IMR-90 (cell line): ENCODE results near the gene OR10A2. TPM values are rescaled to one million over a fixed set of nuclear protein-coding genes. Genes with fewer than 3 reads are reported as not detected.

Source experiments
- ATAC-seq: fragments of 200-7000 bp; cut with Tn5 transposase; 2 replicates; pipeline ENCODE4 v1.9.1; 2020; ENCODE audit warnings: low read depth, mild to moderate bottlenecking, moderate library complexity
- BruUV-seq: library from RNA; stranded (reverse); fragments of 400-500 nt; replicated peaks from 2 replicates; lab custom pipeline; 2021; lab: Mats Ljungman, UMichigan
- CTCF ChIA-PET: fragments of 300-600 bp; formaldehyde crosslinking; extraction: SDS; loops from one replicate; lab custom pipeline; 2021; ENCODE audit warnings: antibody characterized with exemption; lab: Yijun Ruan, JAX
- POLR2A ChIA-PET: fragments of 300-600 bp; sonication (Branson Sonifier 250); formaldehyde crosslinking; loops from one replicate; lab custom pipeline; 2022; ENCODE audit warnings: antibody characterized with exemption; ENCODE audit not compliant: unreplicated experiment; lab: Charles Lee
- DNase-seq: peaks from one replicate; pipeline ENCODE4 v3.0.0; 2013
- H2AFZ ChIP-seq: replicated peaks from 2 replicates; pipeline ENCODE3; 2013; ENCODE audit warnings: low read length, mild to moderate bottlenecking; ENCODE audit not compliant: poor library complexity
- H2AK5ac ChIP-seq: 2 replicates; pipeline ENCODE4 v1.6.1; 2013; ENCODE audit warnings: low read depth, low read length, inconsistent platforms
- H2AK9ac ChIP-seq: replicated peaks from 2 replicates; pipeline ENCODE3; 2013; ENCODE audit warnings: mild to moderate bottlenecking, low read depth, low read length, moderate library complexity; ENCODE audit not compliant: poor library complexity
- H2BK120ac ChIP-seq: 2 replicates; pipeline ENCODE4 v1.6.1; 2013; ENCODE audit warnings: low read depth, low read length, inconsistent platforms
- H2BK15ac ChIP-seq: 3 replicates; pipeline ENCODE4 v1.6.1; 2013; ENCODE audit warnings: low read depth, low read length, inconsistent platforms
- H2BK20ac ChIP-seq: 2 replicates; pipeline ENCODE4 v1.6.1; 2013; ENCODE audit warnings: low read depth, mild to moderate bottlenecking, inconsistent platforms, low read length, moderate library complexity
- H2BK5ac ChIP-seq: 2 replicates; pipeline ENCODE4 v1.6.1; 2013; ENCODE audit warnings: mild to moderate bottlenecking, low read depth, low read length, inconsistent platforms; ENCODE audit not compliant: poor library complexity, severe bottlenecking
- H3K14ac ChIP-seq: replicated peaks from 2 replicates; pipeline ENCODE4 v1.6.1; 2013; ENCODE audit warnings: low read depth, low read length, inconsistent platforms
- H3K18ac ChIP-seq: 2 replicates; pipeline ENCODE4 v1.6.1; 2013; ENCODE audit warnings: low read depth, low read length, control low read depth
- H3K23ac ChIP-seq: 2 replicates; pipeline ENCODE4 v1.6.1; 2013; ENCODE audit warnings: low read depth, low read length, inconsistent platforms
- H3K27ac ChIP-seq: 2 replicates; pipeline ENCODE4 v1.5.1; 2013; ENCODE audit warnings: mild to moderate bottlenecking, control low read depth, low read length; ENCODE audit not compliant: insufficient read depth
- H3K27me3 ChIP-seq: 2 replicates; pipeline ENCODE4 v1.6.1; 2013; ENCODE audit warnings: low read length; ENCODE audit not compliant: control insufficient read depth, insufficient read depth
- H3K36me3 ChIP-seq: 2 replicates; pipeline ENCODE4 v1.6.1; 2013; ENCODE audit warnings: low read length, mixed read lengths; ENCODE audit not compliant: control insufficient read depth, insufficient read depth
- H3K4ac ChIP-seq: 2 replicates; pipeline ENCODE4 v1.6.1; 2013; ENCODE audit warnings: low read depth, low read length, inconsistent platforms
- H3K4me1 ChIP-seq: 2 replicates; pipeline ENCODE4 v1.6.1; 2013; ENCODE audit warnings: low read length, mixed read lengths; ENCODE audit not compliant: control insufficient read depth, insufficient read depth
- H3K4me2 ChIP-seq: 2 replicates; pipeline ENCODE4 v1.6.1; 2013; ENCODE audit warnings: low read depth, mild to moderate bottlenecking, control low read depth, low read length, moderate library complexity
- H3K4me3 ChIP-seq: 2 replicates; pipeline ENCODE4 v1.5.1; 2013; ENCODE audit warnings: low read depth, mild to moderate bottlenecking, control low read depth, low read length, moderate library complexity; ENCODE audit not compliant: insufficient read depth
- H3K56ac ChIP-seq: 2 replicates; pipeline ENCODE4 v1.6.1; 2013; ENCODE audit warnings: low read length, inconsistent platforms; ENCODE audit not compliant: insufficient read depth; ENCODE audit errors: extremely low read depth
- H3K79me1 ChIP-seq, 2 experiments: 2 replicates each; pipeline ENCODE4 v1.6.1; 2013; ENCODE audit warnings: low read length in 2 of 2, inconsistent platforms in 1 of 2, low read depth in 1 of 2
- H3K9ac ChIP-seq: 2 replicates; pipeline ENCODE4 v1.6.1; 2013; ENCODE audit warnings: low read depth, low read length, control low read depth
- H3K9me1 ChIP-seq: 2 replicates; pipeline ENCODE4 v1.6.1; 2013; ENCODE audit warnings: low read length, inconsistent platforms; ENCODE audit not compliant: insufficient read depth
- H3K9me3 ChIP-seq: 2 replicates; pipeline ENCODE4 v1.6.1; 2013; ENCODE audit warnings: low read length; ENCODE audit not compliant: control insufficient read depth, insufficient read depth
- H4K20me1 ChIP-seq: 2 replicates; pipeline ENCODE4 v1.6.1; 2013; ENCODE audit warnings: low read length, inconsistent platforms; ENCODE audit not compliant: insufficient read depth
- H4K5ac ChIP-seq: 2 replicates; pipeline ENCODE4 v1.6.1; 2013; ENCODE audit warnings: mild to moderate bottlenecking, low read depth, low read length, control low read depth
- H4K8ac ChIP-seq, 2 experiments: 2 replicates each; pipeline ENCODE4 v1.6.1; 2013; ENCODE audit warnings: low read depth in 2 of 2, low read length in 2 of 2, control low read depth in 1 of 2, inconsistent platforms in 1 of 2
- H4K91ac ChIP-seq: 2 replicates; pipeline ENCODE4 v1.6.1; 2013; ENCODE audit warnings: low read depth, low read length, inconsistent platforms; ENCODE audit not compliant: insufficient read depth
- BHLHE40 ChIP-seq: fragments of 150-350 bp; IDR thresholded peaks from 2 replicates; pipeline ENCODE4 v1.6.1; 2016; ENCODE audit warnings: mild to moderate bottlenecking, low read depth, low read length
- CEBPB ChIP-seq: IDR thresholded peaks from 2 replicates; pipeline ENCODE4 v1.6.1; 2012; ENCODE audit warnings: low read depth, low read length, improper control_type of control experiment
- CHD1 ChIP-seq: IDR thresholded peaks from 2 replicates; pipeline ENCODE4 v1.6.1; 2012; ENCODE audit warnings: low read depth, low read length, improper control_type of control experiment
- CTCF ChIP-seq: conservative IDR thresholded peaks from 2 replicates; pipeline ENCODE4 v1.5.1; 2012; ENCODE audit warnings: mild to moderate bottlenecking, low read depth, low read length, improper control_type of control experiment
- ELK1 ChIP-seq: fragments of 150-350 bp; IDR thresholded peaks from 2 replicates; pipeline ENCODE4 v1.6.1; 2016; ENCODE audit warnings: low read depth, mild to moderate bottlenecking, low read length, moderate library complexity, borderline replicate concordance
- FOS ChIP-seq: fragments of 150-350 bp; IDR thresholded peaks from 2 replicates; pipeline ENCODE4 v1.6.1; 2016; ENCODE audit warnings: low read depth, low read length
- MAFK ChIP-seq: IDR thresholded peaks from 2 replicates; pipeline ENCODE4 v1.6.1; 2012; ENCODE audit warnings: low read depth, low read length, improper control_type of control experiment
- MXI1 ChIP-seq: IDR thresholded peaks from 2 replicates; pipeline ENCODE4 v1.6.1; 2012; ENCODE audit warnings: low read depth, mild to moderate bottlenecking, low read length, moderate library complexity, borderline replicate concordance
- NFE2L2 ChIP-seq: fragments of 150-350 bp; IDR thresholded peaks from 2 replicates; pipeline ENCODE4 v1.6.1; 2016; ENCODE audit warnings: low read depth, mild to moderate bottlenecking, low read length
- POLR2A ChIP-seq: IDR thresholded peaks from 2 replicates; pipeline ENCODE4 v1.6.1; 2012; ENCODE audit warnings: mild to moderate bottlenecking, low read depth, low read length
- RAD21 ChIP-seq: IDR thresholded peaks from 2 replicates; pipeline ENCODE4 v1.6.1; 2012; ENCODE audit warnings: low read length, improper control_type of control experiment
- RCOR1 ChIP-seq: IDR thresholded peaks from 2 replicates; pipeline ENCODE4 v1.6.1; 2012; ENCODE audit warnings: mild to moderate bottlenecking, low read length, improper control_type of control experiment; ENCODE audit not compliant: insufficient replicate concordance
- RFX5 ChIP-seq: IDR thresholded peaks from 2 replicates; pipeline ENCODE4 v1.8.0; 2012; ENCODE audit warnings: low read depth, mild to moderate bottlenecking, low read length, moderate library complexity
- SMC3 ChIP-seq: fragments of 150-350 bp; IDR thresholded peaks from 2 replicates; pipeline ENCODE4 v1.6.1; 2016; ENCODE audit warnings: low read depth, mild to moderate bottlenecking, antibody characterized with exemption, low read length, moderate library complexity
- USF2 ChIP-seq: fragments of 150-350 bp; IDR thresholded peaks from 2 replicates; pipeline ENCODE4 v1.6.1; 2017; ENCODE audit warnings: mild to moderate bottlenecking, antibody characterized with exemption, low read length, low read depth
- WGBS, 2 experiments: methylation state at CpG; one replicate each; pipeline versions ENCODE4 v1.1.5 to v1.1.7; 2013; ENCODE audit warnings: missing lambda C conversion rate in 2 of 2; ENCODE audit not compliant: insufficient read length in 1 of 2; ENCODE audit errors: extremely low coverage in 2 of 2; 5-methylcytosine and 5-hydroxymethylcytosine counted together
- dilution Hi-C: fragments of 300-500 bp; cut with HindIII; formaldehyde crosslinking; loops from one replicate; pipeline ENCODE4 v1.14.3; 2018; ENCODE audit warnings: low sequenced_read_pairs; ENCODE audit not compliant: unreplicated experiment
- in situ Hi-C: fragments of 300-500 bp; cut with MboI; formaldehyde crosslinking; loops from 3 replicates; pipeline ENCODE4 v1.14.3; 2019; ENCODE audit warnings: low sequenced_read_pairs, inconsistent platforms, mixed read lengths
- intact Hi-C: fragments of 100-400 bp; cut with micrococcal nuclease; formaldehyde crosslinking; loops from 2 replicates; pipeline ENCODE4 v1.10.0; 2022
- polyA plus RNA-seq, 3 experiments: library from polyadenylated mRNA; depleted of rRNA; stranded (reverse); fragments of >200 nt; gene quantifications; 2 replicates each; pipeline ENCODE4 v1.2.3, GENCODE V29; 2012; ENCODE audit warnings: low replicate concordance in 1 of 3
- total RNA-seq: library from RNA; depleted of rRNA; stranded (reverse); fragments of >200 nt; gene quantifications from 2 replicates; pipeline ENCODE4 v1.2.3, GENCODE V29; 2012

The OR10A2 gene
- total and polyA plus RNA-seq, 2 of the 4 experiments (the other 2 are of a cell fraction), result not detected

- H2BK15ac ChIP-seq, result no peak within 1 kb of the TSS
- H3K4me3 ChIP-seq, result no peak within 1 kb of the TSS
- in situ Hi-C loops, result no loop called here
- ChIA-PET CTCF (no interaction called here), POLR2A (no interaction called here)
- no peak within 1 kb of the TSS for H3K23ac ChIP-seq
- intact Hi-C loops, result no loop called here
- no peak within 1 kb of the TSS for H2AK9ac ChIP-seq
- H2BK5ac ChIP-seq, result no peak within 1 kb of the TSS
- H2AFZ ChIP-seq, result peak within 1 kb of the TSS; percentile 32
- no peaks in the 10 kb centered on the region for H3K36me3 ChIP-seq
- H4K20me1 ChIP-seq, result no peaks in the 10 kb centered on the region
- no peak within 1 kb of the TSS for H2AK5ac ChIP-seq
- H3K27me3 ChIP-seq, result no peaks in the 10 kb centered on the region
- H2BK20ac ChIP-seq, result no peak within 1 kb of the TSS
- no peak within 1 kb of the TSS for H3K56ac ChIP-seq
- H4K91ac ChIP-seq, result no peak within 1 kb of the TSS
- no peak within 1 kb of the TSS for H3K4ac ChIP-seq
- no peak within 1 kb of the TSS for H3K27ac ChIP-seq
- no peak within 1 kb of the TSS for H4K8ac ChIP-seq
- TF ChIP-seq BHLHE40 (no peak), MXI1 (no peak), POLR2A (no peak), RAD21 (no peak), ELK1 (no peak), FOS (no peak), CHD1 (no peak), RFX5 (no peak), NFE2L2 (no peak), MAFK (no peak), SMC3 (no peak), CTCF (no peak), RCOR1 (no peak), USF2 (no peak), CEBPB (no peak)
- no peak within 1 kb of the TSS for H4K5ac ChIP-seq
- H3K14ac ChIP-seq, result no peak within 1 kb of the TSS
- no peaks in the 10 kb centered on the region for H3K4me1 ChIP-seq
- no peak within 1 kb of the TSS for H3K18ac ChIP-seq
- ATAC-seq, result no peak
- H3K4me2 ChIP-seq, result no peak within 1 kb of the TSS
- WGBS, 2 experiments, result no CpG with 5 or more reads among the region's 1 CpG
- dilution Hi-C loops, result no loop called here
- no peaks in the 10 kb centered on the region for H3K9me1 ChIP-seq
- H3K79me1 ChIP-seq, result no peaks in the 10 kb centered on the region
- H2BK120ac ChIP-seq, result no peak within 1 kb of the TSS
- BruUV-seq, result no TSS peak
- no peak within 1 kb of the TSS for H3K9ac ChIP-seq
- H3K9me3 ChIP-seq, result peaks cover 3% of the 10 kb centered on the region; the same call in 1 of the 2 replicates
- no peak for DNase-seq
These were observed 13.5 kb downstream of the OR10A2 start, which contains the start of gene OR10A4 for GRCh38 chr11:6876325-6876724. TSS of gene OR10A4 (plus strand) at chr11:6876625. CDS start at chr11:6876648, 23 bp downstream.
